AG09309 (cell line): ENCODE data around the gene NRDE2.

ENCODE experiments used
- DNase-seq: peaks from one replicate; pipeline ENCODE4 v3.0.0-alpha.2; 2010; ENCODE audit warnings: low read depth
- H3K4me3 ChIP-seq: 2 replicates; pipeline ENCODE4 v1.5.1; 2011; ENCODE audit warnings: mild to moderate bottlenecking, low read depth, low read length, moderate library complexity; ENCODE audit not compliant: control insufficient read depth
- CTCF ChIP-seq: IDR thresholded peaks from 2 replicates; pipeline ENCODE4 v1.5.1; 2011; ENCODE audit warnings: mild to moderate bottlenecking, low read depth, low read length, inconsistent platforms; ENCODE audit not compliant: insufficient read depth, control insufficient read depth; ENCODE audit errors: missing control alignments

Gene NRDE2

GRCh38 chr14:90301122-90301521 lies 30.6 kb downstream of the NRDE2 start:
- no peak for TF ChIP-seq CTCF
- H3K4me3 ChIP-seq = no peak overlapping the region
- DNase-seq = no peak

GRCh38 chr14:90300611-90301047 lies 31.1 kb downstream of the NRDE2 start:
- no peak for DNase-seq
- no peak overlapping the region for H3K4me3 ChIP-seq
- TF ChIP-seq CTCF = no peak

- no peak overlapping the region for H3K4me3 ChIP-seq
- TF ChIP-seq CTCF = no peak
- DNase-seq = no peak
These were observed 32.3 kb downstream of the NRDE2 start for GRCh38 chr14:90299408-90299807.

GRCh38 chr14:90297876-90298629 lies 33.7 kb downstream of the NRDE2 start:
- no peak for DNase-seq
- TF ChIP-seq CTCF = no peak
- no peak overlapping the region for H3K4me3 ChIP-seq

- no peak overlapping the region for H3K4me3 ChIP-seq
- DNase-seq = no peak
- TF ChIP-seq CTCF = no peak
These were observed 35.1 kb downstream of the NRDE2 start for GRCh38 chr14:90296641-90297040.

- TF ChIP-seq CTCF = no peak
- DNase-seq = no peak
- no peak overlapping the region for H3K4me3 ChIP-seq
These were observed 35.7 kb downstream of the NRDE2 start for GRCh38 chr14:90295870-90296516.
